Neural cell (in vitro differentiated cells): ENCODE data around the gene APOBEC3F. TPM values are rescaled to one million over a fixed set of nuclear protein-coding genes. Genes with fewer than 3 reads are reported as not detected.
"Not testable (repeated sequence)": the region's sequence is repeated elsewhere in the genome, so short reads cannot be mapped to it uniquely, and the experiment has no call there.

Source experiments
- H2AFZ ChIP-seq: fragments of 200-600, 300-800 bp; sonication (generic), shearing (Covaris generic); 2 replicates; pipeline ENCODE4 v1.6.0; 2014; ENCODE audit warnings: low read depth, mild to moderate bottlenecking, antibody characterized with exemption, low read length, moderate library complexity
- H3F3A ChIP-seq: fragments of 200-600 bp; shearing (Covaris generic); 2 replicates; pipeline ENCODE4 v1.6.1; 2016; ENCODE audit warnings: mild to moderate bottlenecking, moderate library complexity, mixed read lengths, antibody characterized with exemption, low read length; ENCODE audit not compliant: insufficient read depth, poor library complexity, severe bottlenecking
- H3K27ac ChIP-seq: fragments of 200-600, 300-800 bp; sonication (generic), shearing (Covaris generic); 2 replicates; pipeline ENCODE4 v1.5.1; 2014; ENCODE audit warnings: mild to moderate bottlenecking, low read length, moderate library complexity
- H3K27me3 ChIP-seq: fragments of 300-800, 200-600 bp; sonication (generic), shearing (Covaris generic); 2 replicates; pipeline ENCODE4 v1.6.0; 2014; ENCODE audit warnings: mild to moderate bottlenecking, low read depth, low read length, moderate library complexity; ENCODE audit not compliant: insufficient read depth
- H3K36me3 ChIP-seq: fragments of 300-800, 200-600 bp; sonication (generic), shearing (Covaris generic); 2 replicates; pipeline ENCODE4 v1.5.1; 2014; ENCODE audit warnings: mild to moderate bottlenecking, antibody characterized with exemption, low read length, moderate library complexity; ENCODE audit not compliant: insufficient read depth
- H3K4me2 ChIP-seq: fragments of 300-800, 200-600 bp; sonication (generic), shearing (Covaris generic); 2 replicates; pipeline ENCODE4 v1.6.0; 2014; ENCODE audit warnings: mild to moderate bottlenecking, low read length
- H3K4me3 ChIP-seq: fragments of 300-800, 200-600 bp; sonication (generic), shearing (Covaris generic); 2 replicates; pipeline ENCODE4 v1.5.1; 2014; ENCODE audit warnings: mild to moderate bottlenecking, low read length, moderate library complexity
- H3K79me2 ChIP-seq: fragments of 200-600 bp; shearing (Covaris generic); replicated peaks from 2 replicates; pipeline ENCODE4 v1.6.0; 2014; ENCODE audit warnings: mild to moderate bottlenecking, low read length, moderate library complexity; ENCODE audit not compliant: insufficient read depth
- H3K9ac ChIP-seq: fragments of 300-800, 200-600 bp; sonication (generic), shearing (Covaris generic); 2 replicates; pipeline ENCODE4 v1.6.1; 2016; ENCODE audit warnings: mild to moderate bottlenecking, low read length, mixed read lengths
- H3K9me2 ChIP-seq: fragments of 200-600 bp; shearing (Covaris generic); 2 replicates; pipeline ENCODE4 v1.6.1; 2016; ENCODE audit warnings: mild to moderate bottlenecking, low read length, mixed read lengths; ENCODE audit not compliant: insufficient read depth
- H3K9me3 ChIP-seq: fragments of 200-600, 300-800 bp; sonication (generic), shearing (Covaris generic); 2 replicates; pipeline ENCODE4 v1.6.1; 2016; ENCODE audit warnings: mild to moderate bottlenecking, mixed run types, low read length, moderate library complexity, mixed read lengths
- H4K20me1 ChIP-seq: fragments of 200-600 bp; shearing (Covaris generic); 2 replicates; pipeline ENCODE4 v1.6.1; 2016; ENCODE audit warnings: mild to moderate bottlenecking, mixed run types; ENCODE audit not compliant: insufficient read depth
- EP300 ChIP-seq: fragments of 450-650 bp; conservative IDR thresholded peaks from 2 replicates; pipeline ENCODE4 v1.6.1; 2014; ENCODE audit warnings: antibody characterized with exemption, mild to moderate bottlenecking, moderate library complexity; ENCODE audit not compliant: poor library complexity, severe bottlenecking
- EZH2 ChIP-seq: fragments of 200-600, 300-800 bp; shearing (Covaris generic), sonication (generic); IDR thresholded peaks from 2 replicates; pipeline ENCODE4 v1.6.1; 2014; ENCODE audit warnings: antibody characterized with exemption, low read length, borderline replicate concordance, mild to moderate bottlenecking; ENCODE audit not compliant: insufficient read depth, poor library complexity, severe bottlenecking
- MXI1 ChIP-seq: fragments of 450-650 bp; conservative IDR thresholded peaks from 2 replicates; pipeline ENCODE4 v1.6.1; 2014; ENCODE audit warnings: antibody characterized with exemption, mild to moderate bottlenecking; ENCODE audit not compliant: poor library complexity, severe bottlenecking
- POLR2AphosphoS5 ChIP-seq: IDR thresholded peaks from 2 replicates; pipeline ENCODE4 v1.6.1; 2012
- RAD21 ChIP-seq: fragments of 450-650 bp; conservative IDR thresholded peaks from 2 replicates; pipeline ENCODE4 v1.6.1; 2014; ENCODE audit warnings: antibody characterized with exemption, mild to moderate bottlenecking, moderate library complexity
- SMC3 ChIP-seq: fragments of 450-650 bp; conservative IDR thresholded peaks from 2 replicates; pipeline ENCODE4 v1.6.1; 2014; ENCODE audit warnings: antibody characterized with exemption, mild to moderate bottlenecking, moderate library complexity; ENCODE audit not compliant: poor library complexity
- TAF1 ChIP-seq: IDR thresholded peaks from 2 replicates; pipeline ENCODE4 v1.6.1; 2012; ENCODE audit warnings: low read depth
- polyA plus RNA-seq: library from polyadenylated mRNA; depleted of rRNA; stranded (reverse); fragments of >200 nt; gene quantifications from 2 replicates; pipeline ENCODE4 v1.2.3, GENCODE V29; 2014
- TF ChIP-seq, protein P1 (sequence below): IDR thresholded peaks from 2 replicates; pipeline ENCODE4 v1.6.1; 2012; ENCODE audit warnings: borderline replicate concordance
- TF ChIP-seq, protein P2 (sequence below): fragments of 450-650 bp; IDR thresholded peaks from 2 replicates; pipeline ENCODE4 v1.5.1; 2014; ENCODE audit warnings: antibody characterized with exemption, mild to moderate bottlenecking, moderate library complexity; ENCODE audit not compliant: poor library complexity, severe bottlenecking

Gene APOBEC3F
- polyA plus RNA-seq, 1 donor from 2014 or later: not detected

DNA sequence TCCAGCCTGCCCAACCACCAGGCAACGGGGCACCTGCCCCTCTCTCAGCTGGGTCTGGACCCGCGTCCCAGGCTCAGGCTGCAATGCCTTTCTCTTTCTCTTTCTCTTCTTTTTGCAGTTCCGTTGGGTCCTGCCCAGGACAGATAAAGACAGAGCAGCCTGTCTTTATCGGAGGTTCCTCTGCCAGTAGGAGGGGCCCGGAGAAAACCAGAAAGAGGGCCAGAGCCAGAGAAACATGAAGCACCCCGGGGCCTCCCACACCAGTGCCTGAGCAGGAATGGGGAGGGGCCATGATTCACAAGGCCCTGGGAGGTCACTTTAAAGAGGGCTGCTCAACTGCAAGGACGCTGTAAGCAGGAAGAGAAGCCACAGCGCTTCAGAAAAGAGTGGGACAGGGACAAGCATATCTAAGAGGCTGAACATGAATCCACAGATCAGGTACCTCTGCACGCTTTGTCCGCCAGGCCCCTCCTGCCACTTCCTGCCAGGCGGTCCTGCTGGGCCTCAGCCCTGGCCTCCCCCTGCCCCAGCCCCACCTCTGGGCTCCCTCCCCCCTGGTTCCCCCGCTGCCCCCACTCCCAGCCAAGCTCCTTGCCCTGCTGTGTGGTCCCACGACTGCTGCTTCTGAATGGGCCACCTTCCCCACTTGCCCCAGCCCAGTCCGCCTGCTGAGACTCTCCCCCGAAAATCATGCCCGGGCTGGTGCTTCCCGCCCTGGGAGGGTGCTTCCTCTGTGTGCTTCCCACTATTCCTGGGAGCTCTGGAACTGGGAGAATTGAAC, 26.5 kb upstream of the APOBEC3F start, which contains the start of gene APOBEC3C:
TSS of gene APOBEC3C (plus strand) at position 316 of the 781 bp plus-strand sequence. CDS start at position 422, 106 bp downstream.
- Histone ChIP-seq H3K9me3 (no peaks in the 10 kb centered on the region), H3F3A (no peaks in the 10 kb centered on the region), H3K9ac (no peak within 1 kb of the TSS), H3K4me3 (no peak within 1 kb of the TSS), H4K20me1 (no peaks in the 10 kb centered on the region), H3K79me2 (no peaks in the 10 kb centered on the region), H3K9me2 (no peaks in the 10 kb centered on the region), H3K36me3 (no peaks in the 10 kb centered on the region), H3K27ac (no peak within 1 kb of the TSS), H2AFZ (no peak within 1 kb of the TSS), H3K27me3 (no peaks in the 10 kb centered on the region), H3K4me2 (no peak within 1 kb of the TSS)
- TF ChIP-seq, protein P1, sequence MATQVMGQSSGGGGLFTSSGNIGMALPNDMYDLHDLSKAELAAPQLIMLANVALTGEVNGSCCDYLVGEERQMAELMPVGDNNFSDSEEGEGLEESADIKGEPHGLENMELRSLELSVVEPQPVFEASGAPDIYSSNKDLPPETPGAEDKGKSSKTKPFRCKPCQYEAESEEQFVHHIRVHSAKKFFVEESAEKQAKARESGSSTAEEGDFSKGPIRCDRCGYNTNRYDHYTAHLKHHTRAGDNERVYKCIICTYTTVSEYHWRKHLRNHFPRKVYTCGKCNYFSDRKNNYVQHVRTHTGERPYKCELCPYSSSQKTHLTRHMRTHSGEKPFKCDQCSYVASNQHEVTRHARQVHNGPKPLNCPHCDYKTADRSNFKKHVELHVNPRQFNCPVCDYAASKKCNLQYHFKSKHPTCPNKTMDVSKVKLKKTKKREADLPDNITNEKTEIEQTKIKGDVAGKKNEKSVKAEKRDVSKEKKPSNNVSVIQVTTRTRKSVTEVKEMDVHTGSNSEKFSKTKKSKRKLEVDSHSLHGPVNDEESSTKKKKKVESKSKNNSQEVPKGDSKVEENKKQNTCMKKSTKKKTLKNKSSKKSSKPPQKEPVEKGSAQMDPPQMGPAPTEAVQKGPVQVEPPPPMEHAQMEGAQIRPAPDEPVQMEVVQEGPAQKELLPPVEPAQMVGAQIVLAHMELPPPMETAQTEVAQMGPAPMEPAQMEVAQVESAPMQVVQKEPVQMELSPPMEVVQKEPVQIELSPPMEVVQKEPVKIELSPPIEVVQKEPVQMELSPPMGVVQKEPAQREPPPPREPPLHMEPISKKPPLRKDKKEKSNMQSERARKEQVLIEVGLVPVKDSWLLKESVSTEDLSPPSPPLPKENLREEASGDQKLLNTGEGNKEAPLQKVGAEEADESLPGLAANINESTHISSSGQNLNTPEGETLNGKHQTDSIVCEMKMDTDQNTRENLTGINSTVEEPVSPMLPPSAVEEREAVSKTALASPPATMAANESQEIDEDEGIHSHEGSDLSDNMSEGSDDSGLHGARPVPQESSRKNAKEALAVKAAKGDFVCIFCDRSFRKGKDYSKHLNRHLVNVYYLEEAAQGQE: no peak
- TF ChIP-seq POLR2AphosphoS5: no peak

DNA sequence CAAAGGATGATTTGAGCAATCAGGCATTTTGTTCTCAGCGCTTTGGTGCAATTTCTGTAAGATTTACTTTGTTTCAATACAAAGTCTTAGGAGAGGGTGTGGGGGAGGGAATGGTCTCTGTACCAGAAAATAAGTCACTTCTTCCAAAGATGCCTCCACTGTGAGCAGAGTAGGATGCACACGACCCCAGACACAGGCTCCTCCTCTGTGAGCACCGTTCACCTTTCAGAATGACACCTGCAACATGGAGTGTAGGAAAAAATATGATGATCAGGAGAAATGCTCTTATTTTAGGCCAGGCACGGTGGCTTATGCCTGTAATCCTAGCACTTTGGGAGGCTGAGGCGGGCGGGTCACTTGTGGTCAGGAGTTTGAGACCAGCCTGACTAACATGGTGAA, 25.9 kb upstream of the APOBEC3F start:
- H3K27me3 ChIP-seq, H2AFZ ChIP-seq, H4K20me1 ChIP-seq, H3K27ac ChIP-seq, H3K4me3 ChIP-seq, H3K9me2 ChIP-seq, H3K4me2 ChIP-seq, H3F3A ChIP-seq, H3K36me3 ChIP-seq, H3K9me3 ChIP-seq, H3K79me2 ChIP-seq, H3K9ac ChIP-seq: not testable (repeated sequence)

DNA sequence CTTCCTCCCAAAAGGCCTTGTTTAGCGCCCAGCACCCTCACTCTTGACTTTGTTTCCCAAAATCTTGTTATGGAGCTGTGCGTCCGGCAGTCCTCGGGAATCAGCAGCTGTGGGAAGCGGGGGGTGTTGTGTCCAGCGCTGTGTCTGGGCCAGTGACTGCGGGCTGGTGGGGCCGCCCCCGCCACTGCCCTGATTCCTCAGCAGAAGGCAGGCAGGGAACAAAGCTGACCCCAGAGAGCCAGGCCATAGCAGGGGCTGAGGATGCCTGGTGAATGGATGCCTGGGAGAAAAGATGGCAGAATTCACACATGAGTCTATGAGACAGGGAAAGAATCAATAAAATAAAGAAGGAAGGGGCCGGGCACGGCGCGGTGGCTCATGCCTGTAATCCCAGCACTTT, 24.1 kb upstream of the APOBEC3F start:
- Histone ChIP-seq H3F3A (no peaks in the 10 kb centered on the region), H2AFZ (no peak overlapping the region), H3K9me3 (no peaks in the 10 kb centered on the region), H3K9ac (no peak overlapping the region), H3K9me2 (no peaks in the 10 kb centered on the region), H3K27ac (no peak overlapping the region), H3K79me2 (no peaks in the 10 kb centered on the region), H3K36me3 (no peaks in the 10 kb centered on the region), H3K27me3 (no peaks in the 10 kb centered on the region), H3K4me2 (no peak overlapping the region), H4K20me1 (no peaks in the 10 kb centered on the region), H3K4me3 (no peak overlapping the region)
- TF ChIP-seq, protein P2, sequence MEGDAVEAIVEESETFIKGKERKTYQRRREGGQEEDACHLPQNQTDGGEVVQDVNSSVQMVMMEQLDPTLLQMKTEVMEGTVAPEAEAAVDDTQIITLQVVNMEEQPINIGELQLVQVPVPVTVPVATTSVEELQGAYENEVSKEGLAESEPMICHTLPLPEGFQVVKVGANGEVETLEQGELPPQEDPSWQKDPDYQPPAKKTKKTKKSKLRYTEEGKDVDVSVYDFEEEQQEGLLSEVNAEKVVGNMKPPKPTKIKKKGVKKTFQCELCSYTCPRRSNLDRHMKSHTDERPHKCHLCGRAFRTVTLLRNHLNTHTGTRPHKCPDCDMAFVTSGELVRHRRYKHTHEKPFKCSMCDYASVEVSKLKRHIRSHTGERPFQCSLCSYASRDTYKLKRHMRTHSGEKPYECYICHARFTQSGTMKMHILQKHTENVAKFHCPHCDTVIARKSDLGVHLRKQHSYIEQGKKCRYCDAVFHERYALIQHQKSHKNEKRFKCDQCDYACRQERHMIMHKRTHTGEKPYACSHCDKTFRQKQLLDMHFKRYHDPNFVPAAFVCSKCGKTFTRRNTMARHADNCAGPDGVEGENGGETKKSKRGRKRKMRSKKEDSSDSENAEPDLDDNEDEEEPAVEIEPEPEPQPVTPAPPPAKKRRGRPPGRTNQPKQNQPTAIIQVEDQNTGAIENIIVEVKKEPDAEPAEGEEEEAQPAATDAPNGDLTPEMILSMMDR: no peak
- TF ChIP-seq EP300: no peak
- TF ChIP-seq MXI1: no peak
- TF ChIP-seq TAF1: no peak
- no peak for TF ChIP-seq EZH2
- no peak for TF ChIP-seq POLR2AphosphoS5
- TF ChIP-seq, protein P1: no peak
- TF ChIP-seq SMC3: no peak
- TF ChIP-seq RAD21: no peak
